IMR-90 (cell line): ENCODE measurements around the gene STK10.

Source experiments
- BHLHE40 ChIP-seq: fragments of 150-350 bp; IDR thresholded peaks from 2 replicates; pipeline ENCODE4 v1.6.1; 2016; ENCODE audit warnings: mild to moderate bottlenecking, low read depth, low read length
- CHD1 ChIP-seq: IDR thresholded peaks from 2 replicates; pipeline ENCODE4 v1.6.1; 2012; ENCODE audit warnings: low read depth, low read length, improper control_type of control experiment
- CTCF ChIP-seq: conservative IDR thresholded peaks from 2 replicates; pipeline ENCODE4 v1.5.1; 2012; ENCODE audit warnings: mild to moderate bottlenecking, low read depth, low read length, improper control_type of control experiment
- ELK1 ChIP-seq: fragments of 150-350 bp; IDR thresholded peaks from 2 replicates; pipeline ENCODE4 v1.6.1; 2016; ENCODE audit warnings: low read depth, mild to moderate bottlenecking, low read length, moderate library complexity, borderline replicate concordance
- FOS ChIP-seq: fragments of 150-350 bp; IDR thresholded peaks from 2 replicates; pipeline ENCODE4 v1.6.1; 2016; ENCODE audit warnings: low read depth, low read length
- MXI1 ChIP-seq: IDR thresholded peaks from 2 replicates; pipeline ENCODE4 v1.6.1; 2012; ENCODE audit warnings: low read depth, mild to moderate bottlenecking, low read length, moderate library complexity, borderline replicate concordance
- POLR2A ChIP-seq: IDR thresholded peaks from 2 replicates; pipeline ENCODE4 v1.6.1; 2012; ENCODE audit warnings: mild to moderate bottlenecking, low read depth, low read length
- RAD21 ChIP-seq: IDR thresholded peaks from 2 replicates; pipeline ENCODE4 v1.6.1; 2012; ENCODE audit warnings: low read length, improper control_type of control experiment
- RFX5 ChIP-seq: IDR thresholded peaks from 2 replicates; pipeline ENCODE4 v1.8.0; 2012; ENCODE audit warnings: low read depth, mild to moderate bottlenecking, low read length, moderate library complexity
- SMC3 ChIP-seq: fragments of 150-350 bp; IDR thresholded peaks from 2 replicates; pipeline ENCODE4 v1.6.1; 2016; ENCODE audit warnings: low read depth, mild to moderate bottlenecking, antibody characterized with exemption, low read length, moderate library complexity
- USF2 ChIP-seq: fragments of 150-350 bp; IDR thresholded peaks from 2 replicates; pipeline ENCODE4 v1.6.1; 2017; ENCODE audit warnings: mild to moderate bottlenecking, antibody characterized with exemption, low read length, low read depth

- TF ChIP-seq POLR2A (no peak), CTCF (no peak), SMC3 (no peak), RAD21 (no peak), USF2 (no peak), FOS (no peak), CHD1 (no peak), ELK1 (no peak), MXI1 (no peak), BHLHE40 (no peak), RFX5 (no peak)
Measured at GRCh38 chr5:172175263-172175719, 12.7 kb downstream of the STK10 start.
